ENCODE data around the gene TTC29. TPM values are rescaled to one million over a fixed set of nuclear protein-coding genes. Genes with fewer than 3 reads are reported as not detected.
"Not testable (repeated sequence)": the region's sequence is repeated elsewhere in the genome, so short reads cannot be mapped to it uniquely, and the experiment has no call there.

The TTC29 gene
- total RNA-seq, 4 donors from 2014 or later, result 0.27 to 0.67 TPM; not detected in 2

DNA sequence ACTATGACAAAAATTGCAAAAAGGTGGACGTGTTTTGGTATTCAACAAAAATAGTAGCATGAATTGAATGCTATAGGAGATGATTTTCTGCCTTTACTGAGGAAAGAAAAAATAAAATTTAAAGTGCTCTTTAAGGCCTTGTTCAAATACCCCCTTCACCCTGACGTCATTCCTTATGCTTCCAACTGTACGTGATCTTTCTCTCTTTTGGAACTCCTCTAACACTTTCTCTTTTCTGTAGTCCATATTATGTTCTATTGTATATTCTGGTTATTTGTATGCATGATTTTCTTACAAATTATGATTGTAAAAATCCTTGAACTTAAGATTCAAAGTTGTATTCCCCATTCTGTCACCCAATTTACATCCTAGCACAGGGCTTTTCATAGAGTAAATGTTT lies 206.5 kb downstream of the TTC29 start:
- intact Hi-C loops (cut with DNase I), result no loop called here
- Histone ChIP-seq H3K27me3 (no peaks in the 10 kb centered on the region), H3K36me3 (no peaks in the 10 kb centered on the region), H3K9me3 (no peaks in the 10 kb centered on the region), H3K4me1 (no peaks in the 10 kb centered on the region), H3K4me3 (replicated peaks in 1 of 3) (no peak overlapping the region), H3K27ac (no peak overlapping the region)
- no peak for TF ChIP-seq POLR2A (IDR thresholded peaks at IDR 0.05)
- TF ChIP-seq, protein P1, sequence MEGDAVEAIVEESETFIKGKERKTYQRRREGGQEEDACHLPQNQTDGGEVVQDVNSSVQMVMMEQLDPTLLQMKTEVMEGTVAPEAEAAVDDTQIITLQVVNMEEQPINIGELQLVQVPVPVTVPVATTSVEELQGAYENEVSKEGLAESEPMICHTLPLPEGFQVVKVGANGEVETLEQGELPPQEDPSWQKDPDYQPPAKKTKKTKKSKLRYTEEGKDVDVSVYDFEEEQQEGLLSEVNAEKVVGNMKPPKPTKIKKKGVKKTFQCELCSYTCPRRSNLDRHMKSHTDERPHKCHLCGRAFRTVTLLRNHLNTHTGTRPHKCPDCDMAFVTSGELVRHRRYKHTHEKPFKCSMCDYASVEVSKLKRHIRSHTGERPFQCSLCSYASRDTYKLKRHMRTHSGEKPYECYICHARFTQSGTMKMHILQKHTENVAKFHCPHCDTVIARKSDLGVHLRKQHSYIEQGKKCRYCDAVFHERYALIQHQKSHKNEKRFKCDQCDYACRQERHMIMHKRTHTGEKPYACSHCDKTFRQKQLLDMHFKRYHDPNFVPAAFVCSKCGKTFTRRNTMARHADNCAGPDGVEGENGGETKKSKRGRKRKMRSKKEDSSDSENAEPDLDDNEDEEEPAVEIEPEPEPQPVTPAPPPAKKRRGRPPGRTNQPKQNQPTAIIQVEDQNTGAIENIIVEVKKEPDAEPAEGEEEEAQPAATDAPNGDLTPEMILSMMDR (IDR thresholded peaks at IDR 0.05), result no peak
- WGBS, 2 donors, result 76 to 78% methylated on average over 3 of the region's 3 CpGs
- DNase-seq, result no peak

GRCh38 chr4:146723519-146723918 lies 222.1 kb downstream of the TTC29 start:
- H3K36me3 ChIP-seq; intact Hi-C loops (cut with DNase I); H3K27me3 ChIP-seq; H3K9me3 ChIP-seq; H3K27ac ChIP-seq; DNase-seq; H3K4me1 ChIP-seq; H3K4me3 ChIP-seq (replicated peaks in 1 of 3): not testable (repeated sequence)
- 57 to 64% methylated on average over 1 of the region's 1 CpG for WGBS, 2 donors

GRCh38 chr4:146709956-146710355 lies 235.7 kb downstream of the TTC29 start:
- TF ChIP-seq, protein P1 (IDR thresholded peaks at IDR 0.05), result no peak
- no peak for TF ChIP-seq POLR2A (IDR thresholded peaks at IDR 0.05)
- H3K4me1 ChIP-seq, result no peaks in the 10 kb centered on the region
- no peak overlapping the region for H3K4me3 ChIP-seq (replicated peaks in 1 of 3)
- no peaks in the 10 kb centered on the region for H3K9me3 ChIP-seq
- 84 to 90% methylated on average over 3 of the region's 3 CpGs for WGBS, 2 donors
- intact Hi-C loops (cut with DNase I), result no loop called here
- H3K36me3 ChIP-seq, result no peaks in the 10 kb centered on the region
- DNase-seq, result no peak
- H3K27ac ChIP-seq, result no peak overlapping the region
- no peaks in the 10 kb centered on the region for H3K27me3 ChIP-seq

DNA sequence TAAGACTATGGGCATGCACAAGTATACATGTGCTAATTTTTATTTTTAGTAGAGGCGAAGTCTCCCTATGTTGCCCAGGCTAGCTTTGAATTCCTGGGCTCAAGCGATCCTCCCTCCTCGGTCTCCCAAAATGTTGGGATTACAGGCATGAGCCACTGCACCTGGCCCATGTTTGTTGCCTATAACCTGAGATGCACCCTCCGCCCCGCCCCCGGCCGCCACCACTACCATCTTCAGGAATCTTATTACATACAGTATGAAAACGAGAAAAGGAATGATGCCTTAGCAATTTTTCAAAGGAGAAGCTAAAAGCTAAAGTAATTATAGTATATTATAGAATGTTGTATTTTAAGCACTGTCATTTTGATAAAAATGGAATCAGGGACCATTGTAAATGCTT lies 245.8 kb downstream of the TTC29 start:
- no peaks in the 10 kb centered on the region for H3K9me3 ChIP-seq
- intact Hi-C loops (cut with DNase I), result no loop called here
- no peaks in the 10 kb centered on the region for H3K4me1 ChIP-seq
- TF ChIP-seq, protein P1 (IDR thresholded peaks at IDR 0.05), result no peak
- TF ChIP-seq POLR2A (IDR thresholded peaks at IDR 0.05), result no peak
- 93 to 94% methylated on average over 8 of the region's 8 CpGs for WGBS, 2 donors
- DNase-seq, result no peak
- no peak overlapping the region for H3K27ac ChIP-seq
- H3K36me3 ChIP-seq, result no peaks in the 10 kb centered on the region
- H3K27me3 ChIP-seq, result no peaks in the 10 kb centered on the region
- H3K4me3 ChIP-seq (replicated peaks in 1 of 3), result no peak overlapping the region

- Histone ChIP-seq H3K27me3 (no peaks in the 10 kb centered on the region), H3K36me3 (no peaks in the 10 kb centered on the region), H3K27ac (no peak overlapping the region), H3K4me3 (replicated peaks in 1 of 3) (no peak overlapping the region), H3K9me3 (no peaks in the 10 kb centered on the region), H3K4me1 (no peaks in the 10 kb centered on the region)
- intact Hi-C loops (cut with DNase I), result no loop called here
- TF ChIP-seq POLR2A (IDR thresholded peaks at IDR 0.05), result no peak
- TF ChIP-seq, protein P1 (IDR thresholded peaks at IDR 0.05), result no peak
- 77 to 83% methylated on average over 2 of the region's 2 CpGs for WGBS, 2 donors
- no peak for DNase-seq
These were observed 270.7 kb downstream of the TTC29 start for GRCh38 chr4:146674829-146675570.

DNA sequence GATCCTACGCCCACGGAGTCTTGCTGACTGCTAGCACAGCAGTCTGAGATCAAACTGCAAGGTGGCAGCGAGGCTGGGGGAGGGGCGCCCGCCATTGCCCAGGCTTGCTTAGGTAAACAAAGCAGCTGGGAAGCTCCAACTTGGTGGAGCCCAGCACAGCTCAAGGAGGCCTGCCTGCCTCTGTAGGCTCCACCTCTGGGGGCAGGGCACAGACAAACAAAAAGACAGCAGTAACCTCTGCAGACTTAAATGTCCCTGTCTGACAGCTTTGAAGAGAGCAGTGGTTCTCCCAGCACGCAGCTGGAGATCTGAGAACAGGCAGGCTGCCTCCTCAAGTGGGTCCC lies 281.7 kb downstream of the TTC29 start:
- H3K4me3 ChIP-seq (replicated peaks in 1 of 3); H3K36me3 ChIP-seq; H3K4me1 ChIP-seq; H3K27ac ChIP-seq; DNase-seq; H3K27me3 ChIP-seq; intact Hi-C loops (cut with DNase I); H3K9me3 ChIP-seq: not testable (repeated sequence)
- 44 to 73% methylated on average over 6 of the region's 6 CpGs for WGBS, 2 donors

Measured in thyroid gland (tissue), 4 donors.